ENCODE measurements around the gene HMGCR. TPM values are rescaled to one million over a fixed set of nuclear protein-coding genes. Genes with fewer than 3 reads are reported as not detected.

Gene HMGCR
- total and polyA plus RNA-seq, 2 experiments from 2014 or later, result 72.2 to 331 TPM

DNA sequence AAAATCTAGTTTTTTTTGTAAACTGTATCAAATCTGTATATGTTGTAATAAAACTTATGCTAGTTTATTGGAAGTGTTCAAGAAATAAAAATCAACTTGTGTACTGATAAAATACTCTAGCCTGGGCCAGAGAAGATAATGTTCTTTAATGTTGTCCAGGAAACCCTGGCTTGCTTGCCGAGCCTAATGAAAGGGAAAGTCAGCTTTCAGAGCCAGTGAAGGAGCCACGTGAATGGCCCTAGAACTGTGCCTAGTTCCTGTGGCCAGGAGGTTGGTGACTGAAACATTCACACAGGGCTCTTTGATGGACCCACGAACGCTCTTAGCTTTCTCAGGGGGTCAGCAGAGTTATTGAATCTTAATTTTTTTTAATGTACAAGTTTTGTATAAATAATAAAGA lies 24.3 kb downstream of the HMGCR start (continued):
- TF ChIP-seq ZNF462 (CRISPR knock-in tag; IDR thresholded peaks at IDR 0.05), result no peak
- TF ChIP-seq ETS1 (IDR thresholded peaks at IDR 0.05), result no peak
- no peak for TF ChIP-seq CREB1 (CRISPR knock-in tag; IDR thresholded peaks at IDR 0.05; ENCODE audit: low read depth)
- no peak for TF ChIP-seq ZNF114 (CRISPR knock-in tag; IDR thresholded peaks at IDR 0.05)
- TF ChIP-seq CTCF (conservative IDR thresholded peaks at IDR 0.05; ENCODE audit: low read depth in 2 of 2), result no peak

GRCh38 chr5:75362474-75362975 lies 25.5 kb downstream of the HMGCR start:
- Histone ChIP-seq H3K4me3 (no peak overlapping the region), H3K36me3 (ENCODE audit: insufficient read depth) (peaks cover 42% of the 10 kb centered on the region), H3K4me2 (no peak overlapping the region), H2AFZ (no peak overlapping the region), H3K4me1 (ENCODE audit: insufficient read depth) (peaks cover 16% of the 10 kb centered on the region; the same call in 1 of the 2 replicates), H3K79me2 (replicated peaks; ENCODE audit: insufficient read depth) (no peaks in the 10 kb centered on the region), H3K27me3 (ENCODE audit: insufficient read depth) (no peaks in the 10 kb centered on the region), H3K27ac (ENCODE audit: low read depth) (peak overlapping the region; percentile 80), H3K9me2 (ENCODE audit: insufficient read depth) (no peaks in the 10 kb centered on the region), H4K20me1 (replicated peaks; ENCODE audit: insufficient read depth) (peaks cover 13% of the 10 kb centered on the region; the same call in 1 of the 2 replicates), H3F3A (replicated peaks; ENCODE audit: low read depth) (peaks cover 18% of the 10 kb centered on the region; the same call in 1 of the 2 replicates)
- Mint-ChIP-seq H3K36me3 (ENCODE audit: low read depth) (peaks cover 36% of the 10 kb centered on the region), H3K27me3 (ENCODE audit: insufficient read depth, low read depth, poor library complexity) (no peaks in the 10 kb centered on the region), H3K4me3 (no peak overlapping the region), H3K9me3 (no peaks in the 10 kb centered on the region), H3K4me1 (peaks cover 31% of the 10 kb centered on the region), H3K27ac (peak overlapping the region; percentile 66; the same call in 1 of the 2 replicates)
- DNase-seq (ENCODE audit: low spot score) (no peak), ATAC-seq (peak; percentile 14; the same call in 2 of the 3 replicates)
- no peak for TF ChIP-seq JUNB (IDR thresholded peaks at IDR 0.05; ENCODE audit: unreplicated experiment)
- no peak for TF ChIP-seq ETS1 (IDR thresholded peaks at IDR 0.05)
- TF ChIP-seq CREB1 (CRISPR knock-in tag; IDR thresholded peaks at IDR 0.05; ENCODE audit: low read depth), result no peak
- no peak for TF ChIP-seq NANOG (IDR thresholded peaks at IDR 0.05; ENCODE audit: borderline replicate concordance)
- no peak for TF ChIP-seq ZNF114 (CRISPR knock-in tag; IDR thresholded peaks at IDR 0.05)
- TF ChIP-seq POLR2AphosphoS5 (IDR thresholded peaks at IDR 0.05; ENCODE audit: low read depth), result no peak
- TF ChIP-seq ZNF331 (CRISPR knock-in tag; IDR thresholded peaks at IDR 0.05; ENCODE audit: low read depth), result no peak

Data from GM23338 (cell line).